MCF 10A (cell line): ENCODE results near the gene G0S2. TPM values are rescaled to one million over a fixed set of nuclear protein-coding genes. Genes with fewer than 3 reads are reported as not detected.

Experiments
- BruUV-seq: library from RNA; stranded (reverse); fragments of 400-500 nt; replicated peaks from 2 replicates; lab custom pipeline; 2021; lab: Mats Ljungman, UMichigan
- CTCF ChIA-PET: fragments of 300-600 bp; sonication (Branson Sonifier 250); formaldehyde crosslinking; extraction: SDS; loops from one replicate; lab custom pipeline; 2021; ENCODE audit warnings: antibody characterized with exemption, inconsistent platforms; lab: Yijun Ruan, JAX
- POLR2A ChIA-PET: fragments of 300-600, 350-650 bp; sonication (Branson Sonifier 250); formaldehyde crosslinking; extraction: SDS; loops from one replicate; lab custom pipeline; 2020; ENCODE audit warnings: antibody characterized with exemption, inconsistent platforms; lab: Yijun Ruan, JAX
- DNase-seq: peaks from one replicate; pipeline ENCODE4 v3.0.0-alpha.2; 2018; ENCODE audit not compliant: unreplicated experiment
- H3K27ac Mint-ChIP-seq: one replicate; pipeline ENCODE4 v1.8.0; 2022; ENCODE audit warnings: mild to moderate bottlenecking, low read depth, mixed read lengths; ENCODE audit not compliant: unreplicated experiment
- H3K27me3 Mint-ChIP-seq: one replicate; pipeline ENCODE4 v1.8.0; 2022; ENCODE audit warnings: mixed read lengths; ENCODE audit not compliant: insufficient read depth, unreplicated experiment
- H3K36me3 Mint-ChIP-seq: one replicate; pipeline ENCODE4 v1.8.0; 2022; ENCODE audit warnings: mild to moderate bottlenecking, moderate library complexity, mixed read lengths; ENCODE audit not compliant: insufficient read depth, unreplicated experiment
- H3K4me1 Mint-ChIP-seq: one replicate; pipeline ENCODE4 v1.8.0; 2022; ENCODE audit warnings: mixed read lengths; ENCODE audit not compliant: insufficient read depth, unreplicated experiment
- H3K4me3 Mint-ChIP-seq: one replicate; pipeline ENCODE4 v1.8.0; 2022; ENCODE audit warnings: mild to moderate bottlenecking, moderate library complexity, mixed read lengths; ENCODE audit not compliant: unreplicated experiment
- H3K9me3 Mint-ChIP-seq: one replicate; pipeline ENCODE4 v1.8.0; 2022; ENCODE audit warnings: mixed read lengths; ENCODE audit not compliant: unreplicated experiment
- CTCF ChIP-seq: fragments of 200-600 bp; IDR thresholded peaks from one replicate; pipeline ENCODE4 v1.8.0; 2022; ENCODE audit warnings: antibody characterized with exemption, mild to moderate bottlenecking; ENCODE audit not compliant: unreplicated experiment
- intact Hi-C: fragments of 100-400 bp; cut with micrococcal nuclease; formaldehyde crosslinking; loops from 2 replicates; pipeline ENCODE4 v1.14.1; 2022
- total RNA-seq: library from RNA; stranded (reverse); gene quantifications from 2 replicates; pipeline ENCODE4 v1.2.3, GENCODE V29; 2022

G0S2 gene
- total RNA-seq, 1 experiment from 2014 or later, result not detected

- peak; percentile 91 for DNase-seq
- Mint-ChIP-seq H3K36me3 (no peaks in the 10 kb centered on the region), H3K4me1 (peaks cover 37% of the 10 kb centered on the region), H3K27ac (no peak overlapping the region), H3K9me3 (no peaks in the 10 kb centered on the region), H3K4me3 (no peak overlapping the region), H3K27me3 (no peaks in the 10 kb centered on the region)
- ChIA-PET CTCF (interaction anchor here (0.6 to 5.1 kb wide), 17 partner anchors 9 to 1549 kb away, joined by 3 to 38 read pairs (median 5); partner anchors contain the start of gene LAMB3), POLR2A (interaction anchor here (0.6 to 8.1 kb wide), 8 partner anchors 9 to 1506 kb away, joined by 3 to 254 read pairs (median 4); partner anchors contain the start of gene LAMB3)
- intact Hi-C loops, result loop anchor here (1.0 to 2.0 kb wide), 2 partner anchors 16 to 21 kb away; partner anchors contain the start of gene LAMB3
- TF ChIP-seq CTCF, result no peak
- BruUV-seq, result TSS peak; percentile 80
Observed at GRCh38 chr1:209672705-209673630, 2.2 kb upstream of the G0S2 start.

DNA sequence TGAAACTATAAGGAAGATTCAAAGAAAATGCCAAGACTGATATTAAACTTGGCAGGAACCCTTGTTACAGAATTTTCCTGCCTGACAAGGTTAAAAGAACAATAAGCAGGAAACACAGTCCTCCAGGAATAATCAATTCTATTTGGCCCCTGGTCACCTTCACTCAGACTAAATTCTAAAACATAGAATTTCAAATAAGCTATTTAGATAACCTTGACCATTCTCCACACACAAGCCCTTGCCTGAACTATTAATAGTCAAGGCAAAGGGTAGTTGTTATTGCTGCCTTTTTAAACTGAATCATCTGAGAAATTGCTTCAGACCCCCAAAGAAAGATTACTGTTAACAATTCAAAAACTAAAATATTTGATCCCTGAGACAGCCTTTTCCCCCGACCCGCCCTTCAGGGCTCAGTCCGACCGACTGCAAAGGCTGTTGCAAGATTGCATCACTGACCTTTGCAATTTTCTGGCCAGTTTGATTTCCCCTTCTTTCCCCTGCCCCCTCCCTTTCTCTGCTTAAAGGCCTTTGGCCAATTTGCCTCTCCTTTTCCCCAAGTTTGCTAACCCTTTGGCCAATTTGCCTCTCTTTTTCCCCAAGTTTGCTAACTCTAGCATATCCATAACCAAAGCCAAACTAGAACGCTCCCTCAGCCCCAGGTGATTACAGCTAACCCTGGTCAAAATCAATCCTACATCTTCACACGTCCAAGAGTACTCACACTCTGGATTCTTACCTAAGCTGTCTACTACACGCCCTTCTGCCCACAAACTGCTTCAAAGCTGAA lies 1.4 kb upstream of the G0S2 start:
- Mint-ChIP-seq H3K27ac (peak overlapping the region; percentile 66), H3K4me3 (no peak overlapping the region), H3K9me3 (no peaks in the 10 kb centered on the region), H3K27me3 (no peaks in the 10 kb centered on the region), H3K36me3 (no peaks in the 10 kb centered on the region), H3K4me1 (peaks cover 37% of the 10 kb centered on the region)
- ChIA-PET CTCF (interaction anchor here (0.5 to 5.1 kb wide), 15 partner anchors 9 to 146 kb away, joined by 3 to 38 read pairs (median 5); partner anchors contain the start of gene LAMB3), POLR2A (interaction anchor here (0.6 to 8.1 kb wide), 10 partner anchors 8 to 1507 kb away, joined by 3 to 254 read pairs (median 4); partner anchors contain the start of gene LAMB3)
- intact Hi-C loops, result loop anchor here (1.0 to 2.0 kb wide), 2 partner anchors 17 to 22 kb away; partner anchors contain the start of gene LAMB3
- BruUV-seq, result TSS peak; percentile 99
- DNase-seq, result peak; percentile 86
- no peak for TF ChIP-seq CTCF

DNA sequence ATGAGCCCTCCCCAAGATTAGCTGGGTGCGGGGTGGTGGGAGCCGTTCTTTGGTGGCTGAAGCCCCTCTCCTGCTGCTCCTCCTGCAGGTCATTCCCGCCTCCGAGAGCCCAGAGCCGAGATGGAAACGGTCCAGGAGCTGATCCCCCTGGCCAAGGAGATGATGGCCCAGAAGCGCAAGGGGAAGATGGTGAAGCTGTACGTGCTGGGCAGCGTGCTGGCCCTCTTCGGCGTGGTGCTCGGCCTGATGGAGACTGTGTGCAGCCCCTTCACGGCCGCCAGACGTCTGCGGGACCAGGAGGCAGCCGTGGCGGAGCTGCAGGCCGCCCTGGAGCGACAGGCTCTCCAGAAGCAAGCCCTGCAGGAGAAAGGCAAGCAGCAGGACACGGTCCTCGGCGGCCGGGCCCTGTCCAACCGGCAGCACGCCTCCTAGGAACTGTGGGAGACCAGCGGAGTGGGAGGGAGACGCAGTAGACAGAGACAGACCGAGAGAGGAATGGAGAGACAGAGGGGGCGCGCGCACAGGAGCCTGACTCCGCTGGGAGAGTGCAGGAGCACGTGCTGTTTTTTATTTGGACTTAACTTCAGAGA lies 448 bp downstream of the G0S2 start:
- intact Hi-C loops, result no loop called here
- Mint-ChIP-seq H3K36me3 (no peaks in the 10 kb centered on the region), H3K27ac (no peak overlapping the region), H3K9me3 (no peaks in the 10 kb centered on the region), H3K4me1 (peaks cover 30% of the 10 kb centered on the region), H3K27me3 (no peaks in the 10 kb centered on the region), H3K4me3 (no peak overlapping the region)
- BruUV-seq, result no TSS peak
- no peak for DNase-seq
- no peak for TF ChIP-seq CTCF
- POLR2A ChIA-PET, result interaction anchor here (0.9 to 8.1 kb wide), 4 partner anchors 11 to 46 kb away, joined by 3 to 254 read pairs (median 38); partner anchors contain the start of gene LAMB3
- CTCF ChIA-PET, result interaction anchor here (0.7 to 5.1 kb wide), 8 partner anchors 8 to 74 kb away, joined by 3 to 38 read pairs (median 4); no protein-coding TSS in a partner anchor
